Uterus (tissue), 2 donors: Measurements from ENCODE around the gene RHBDD2.

ENCODE experiments used
- POLR2A ChIP-seq, 2 donors: fragments of 450-650 bp; IDR thresholded peaks; one replicate each; pipeline ENCODE4 v1.6.1; 2016; ENCODE audit warnings: antibody characterized with exemption in 2 of 2, mild to moderate bottlenecking in 1 of 2, moderate library complexity in 1 of 2
- TF ChIP-seq, protein P1 (sequence below), 4 experiments: fragments of 200-600 bp in 2 of 4; fragments of 450-650 bp in 2 of 4; sonication (generic) in 2 of 4; IDR thresholded peaks; one replicate each; pipeline ENCODE4 v1.5.1; 2016 to 2019; ENCODE audit warnings: antibody characterized with exemption in 4 of 4, mild to moderate bottlenecking in 2 of 4, moderate library complexity in 1 of 4

- no peak for TF ChIP-seq POLR2A (IDR thresholded peaks at IDR 0.05)
- TF ChIP-seq, protein P1, sequence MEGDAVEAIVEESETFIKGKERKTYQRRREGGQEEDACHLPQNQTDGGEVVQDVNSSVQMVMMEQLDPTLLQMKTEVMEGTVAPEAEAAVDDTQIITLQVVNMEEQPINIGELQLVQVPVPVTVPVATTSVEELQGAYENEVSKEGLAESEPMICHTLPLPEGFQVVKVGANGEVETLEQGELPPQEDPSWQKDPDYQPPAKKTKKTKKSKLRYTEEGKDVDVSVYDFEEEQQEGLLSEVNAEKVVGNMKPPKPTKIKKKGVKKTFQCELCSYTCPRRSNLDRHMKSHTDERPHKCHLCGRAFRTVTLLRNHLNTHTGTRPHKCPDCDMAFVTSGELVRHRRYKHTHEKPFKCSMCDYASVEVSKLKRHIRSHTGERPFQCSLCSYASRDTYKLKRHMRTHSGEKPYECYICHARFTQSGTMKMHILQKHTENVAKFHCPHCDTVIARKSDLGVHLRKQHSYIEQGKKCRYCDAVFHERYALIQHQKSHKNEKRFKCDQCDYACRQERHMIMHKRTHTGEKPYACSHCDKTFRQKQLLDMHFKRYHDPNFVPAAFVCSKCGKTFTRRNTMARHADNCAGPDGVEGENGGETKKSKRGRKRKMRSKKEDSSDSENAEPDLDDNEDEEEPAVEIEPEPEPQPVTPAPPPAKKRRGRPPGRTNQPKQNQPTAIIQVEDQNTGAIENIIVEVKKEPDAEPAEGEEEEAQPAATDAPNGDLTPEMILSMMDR (IDR thresholded peaks at IDR 0.05): no peak
Observed at GRCh38 chr7:75842836-75843446, 35.9 kb upstream of the RHBDD2 start.
